ENCODE results near the gene RHEB. TPM values are rescaled to one million over a fixed set of nuclear protein-coding genes. Genes with fewer than 3 reads are reported as not detected.

Gene RHEB
- total RNA-seq, 1 experiment from 2014 or later: 217 TPM

- DNase-seq (ENCODE audit: low read depth): no peak
These were observed 49.0 kb downstream of the RHEB start for GRCh38 chr7:151470711-151471110.

- DNase-seq (ENCODE audit: low read depth): no peak
These were observed 50.4 kb downstream of the RHEB start for GRCh38 chr7:151469281-151469680.

- peak; percentile 46 for DNase-seq (ENCODE audit: low read depth)
These were observed 51.3 kb downstream of the RHEB start for GRCh38 chr7:151468217-151469018.

- no peak for DNase-seq (ENCODE audit: low read depth)
These were observed 54.5 kb downstream of the RHEB start for GRCh38 chr7:151465169-151465568.

GRCh38 chr7:151462306-151462779 is 57.4 kb downstream of the RHEB start:
- DNase-seq (ENCODE audit: low read depth): no peak

- no peak for DNase-seq (ENCODE audit: low read depth)
These were observed 57.8 kb downstream of the RHEB start for GRCh38 chr7:151461942-151462230.

GRCh38 chr7:151461096-151461941 is 58.4 kb downstream of the RHEB start:
- DNase-seq (ENCODE audit: low read depth): peak; percentile 11

- DNase-seq (ENCODE audit: low read depth): no peak
These were observed 59.2 kb downstream of the RHEB start for GRCh38 chr7:151460474-151460855.

- peak; percentile 88 for DNase-seq (ENCODE audit: low read depth)
These were observed 59.8 kb downstream of the RHEB start for GRCh38 chr7:151459726-151460473.

GRCh38 chr7:151457534-151457933 is 62.2 kb downstream of the RHEB start:
- no peak for DNase-seq (ENCODE audit: low read depth)

- no peak for DNase-seq (ENCODE audit: low read depth)
These were observed 62.9 kb downstream of the RHEB start for GRCh38 chr7:151456782-151457181.

- DNase-seq (ENCODE audit: low read depth): no peak
These were observed 63.4 kb downstream of the RHEB start for GRCh38 chr7:151456276-151456675.

GRCh38 chr7:151455690-151456089 is 64.0 kb downstream of the RHEB start:
- DNase-seq (ENCODE audit: low read depth): no peak

GRCh38 chr7:151454932-151455530 is 64.7 kb downstream of the RHEB start:
- DNase-seq (ENCODE audit: low read depth): no peak

- no peak for DNase-seq (ENCODE audit: low read depth)
These were observed 65.4 kb downstream of the RHEB start for GRCh38 chr7:151454305-151454704.

- DNase-seq (ENCODE audit: low read depth): no peak
These were observed 66.3 kb downstream of the RHEB start for GRCh38 chr7:151453326-151453791.

GRCh38 chr7:151452680-151453325 is 66.9 kb downstream of the RHEB start:
- no peak for DNase-seq (ENCODE audit: low read depth)

GRCh38 chr7:151451626-151452571 is 67.8 kb downstream of the RHEB start:
- no peak for DNase-seq (ENCODE audit: low read depth)

- no peak for DNase-seq (ENCODE audit: low read depth)
These were observed 68.5 kb downstream of the RHEB start for GRCh38 chr7:151451156-151451555.

GRCh38 chr7:151449990-151450389 is 69.7 kb downstream of the RHEB start:
- DNase-seq (ENCODE audit: low read depth): no peak

Measured in RPMI7951 (cell line).